ENCODE measurements around the gene MRM2.

The MRM2 gene

DNA sequence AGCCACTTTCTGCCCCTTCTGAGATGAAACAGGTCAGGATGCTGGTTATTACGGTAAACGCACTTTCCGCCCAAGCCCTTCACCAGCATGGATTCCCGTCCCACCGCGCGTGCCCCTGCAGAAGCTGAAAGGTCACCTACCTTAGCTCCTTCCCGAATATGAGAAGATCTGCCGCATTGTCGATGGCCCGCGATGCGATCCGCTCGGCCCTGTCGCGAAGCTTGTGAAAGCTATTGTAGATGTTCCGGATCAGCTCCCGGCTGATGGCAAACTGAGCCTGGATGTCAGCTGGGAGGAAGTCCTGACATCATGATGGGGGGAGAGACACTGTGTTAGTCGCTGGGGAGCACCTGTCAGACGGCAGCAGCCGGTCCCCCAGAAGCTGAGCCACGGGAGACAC, 22.2 kb upstream of the MRM2 start:
- no peak for DNase-seq

DNA sequence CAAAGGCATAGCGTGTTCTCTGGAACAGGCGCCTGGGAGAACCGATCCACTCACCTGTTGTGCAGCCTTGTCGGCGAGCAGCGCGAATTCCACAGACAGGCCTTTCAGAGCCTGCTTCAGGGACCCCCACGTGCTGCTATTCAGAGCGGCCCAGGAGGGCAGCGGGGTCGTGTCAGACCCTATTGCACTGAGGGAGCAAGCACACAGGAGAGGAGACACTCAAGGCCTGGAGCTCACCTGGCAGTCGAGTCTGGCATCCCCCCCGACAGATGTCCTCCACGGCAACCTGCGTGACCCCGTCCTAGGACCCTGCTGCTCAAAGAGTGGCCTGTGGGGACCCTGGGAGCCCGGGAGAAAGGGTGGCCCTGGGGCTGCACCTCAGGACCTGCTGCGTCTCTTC, 21.2 kb upstream of the MRM2 start:
- no peak for DNase-seq

DNA sequence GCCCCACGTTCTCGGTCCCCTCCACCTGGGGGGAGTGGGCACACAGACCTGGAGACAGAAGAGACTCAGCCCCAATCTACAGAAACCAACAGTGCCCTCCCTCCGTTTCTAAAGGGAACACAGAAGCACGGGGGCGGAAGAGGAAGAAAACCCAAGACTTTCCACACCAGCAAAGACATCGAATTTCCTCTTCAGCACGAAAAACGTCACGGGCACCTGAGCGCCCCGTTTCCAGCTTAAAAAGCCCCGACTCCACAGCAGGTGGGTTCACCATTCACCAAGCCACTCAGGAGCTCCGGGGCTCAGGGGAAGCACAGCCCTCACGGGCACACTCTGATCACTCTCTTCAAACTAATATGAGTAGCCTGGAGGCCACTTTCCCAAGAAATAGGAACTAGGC, 19.6 kb upstream of the MRM2 start:
- DNase-seq = no peak

DNA sequence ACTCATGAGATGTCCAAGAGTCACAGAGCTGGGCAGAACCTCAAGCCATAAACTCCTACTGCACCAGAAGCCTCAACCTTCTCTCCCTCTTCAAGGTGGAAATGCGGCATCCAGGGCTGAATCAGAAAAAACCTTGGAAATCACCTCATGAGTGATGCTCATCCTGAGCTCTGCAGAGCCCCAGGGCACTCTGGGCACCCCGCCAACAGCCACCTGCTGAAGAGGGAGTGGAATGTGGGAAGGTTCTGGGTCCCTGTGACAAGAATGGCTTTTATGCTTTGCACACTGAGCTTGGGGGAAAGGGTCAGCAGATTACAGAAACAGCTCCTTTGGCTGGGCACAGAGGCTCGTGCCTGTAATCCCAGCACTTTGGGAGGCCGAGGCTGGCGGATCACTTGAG, 18.8 kb upstream of the MRM2 start:
- DNase-seq = no peak

DNA sequence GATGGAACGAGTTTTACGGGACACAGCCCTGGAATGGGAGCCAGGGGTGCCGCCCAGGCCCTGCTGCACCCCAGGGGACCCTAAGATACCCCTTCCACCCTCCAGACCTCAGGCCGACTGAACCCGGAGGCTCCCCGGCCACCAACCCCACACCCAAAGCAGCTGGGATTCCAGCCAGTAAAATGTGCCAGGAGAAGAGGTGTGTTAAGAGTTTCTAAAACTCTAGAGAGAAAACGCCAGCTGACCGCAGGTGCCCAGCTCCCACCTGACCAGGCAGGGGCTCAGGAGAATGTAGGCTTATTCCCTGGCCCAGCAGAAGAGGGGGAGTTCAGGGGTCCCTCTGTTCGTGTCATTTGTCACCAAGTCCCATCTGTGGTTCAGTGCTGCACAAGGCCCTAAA, 17.5 kb upstream of the MRM2 start:
- no peak for DNase-seq

DNA sequence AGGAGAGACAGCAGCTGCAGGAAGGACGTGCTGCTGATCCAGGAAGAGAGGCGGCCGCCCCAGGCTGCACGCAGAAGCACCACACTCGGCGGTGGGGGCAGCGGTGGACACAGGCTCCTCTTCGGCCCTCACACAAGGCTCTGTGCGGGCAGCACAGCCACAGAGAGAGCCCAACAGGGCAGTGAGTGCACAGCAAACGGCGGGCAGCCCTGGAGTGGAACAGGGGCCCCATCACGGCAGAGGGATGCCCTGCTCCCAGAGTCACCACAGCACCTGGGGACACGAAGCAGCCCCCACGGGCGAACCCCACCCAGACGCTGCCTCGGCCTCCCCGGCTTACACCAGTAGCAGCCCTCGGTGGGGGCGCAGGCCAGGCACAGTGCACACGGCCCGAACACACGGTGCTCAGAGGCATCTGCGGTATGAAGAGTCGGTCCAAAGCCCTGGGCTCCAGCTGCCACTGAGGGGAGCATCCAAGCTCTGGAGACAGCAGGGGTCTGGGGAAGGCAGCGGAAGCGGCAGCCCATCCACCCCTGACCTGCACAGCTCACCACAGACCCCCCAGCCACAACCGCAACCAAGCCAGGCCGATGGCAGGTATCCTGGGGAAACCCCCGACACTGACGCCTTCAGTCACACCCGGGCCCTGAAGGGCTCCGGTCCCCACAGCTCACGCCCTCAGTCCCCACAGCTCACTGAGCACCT, 16.8 kb upstream of the MRM2 start:
- DNase-seq = no peak

DNA sequence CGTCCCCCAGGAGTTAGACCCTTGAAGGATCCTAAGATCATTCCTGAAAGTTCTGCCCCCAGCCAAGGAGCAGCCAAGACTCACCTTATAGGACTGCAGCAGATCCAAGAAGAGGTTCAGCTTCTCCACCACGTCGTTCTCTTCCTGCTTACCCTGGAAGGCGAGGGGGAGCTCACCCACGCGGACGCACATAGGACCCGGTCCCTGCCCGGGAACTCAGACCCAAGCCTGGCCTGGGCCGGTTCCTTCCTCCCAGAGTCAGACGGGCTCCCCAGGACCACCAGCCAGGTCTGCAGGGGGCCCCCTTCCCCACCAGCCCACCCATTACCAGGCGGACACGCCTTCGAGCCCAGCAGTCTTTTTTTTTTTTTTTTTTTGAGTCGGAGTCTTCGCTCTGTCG, 15.6 kb upstream of the MRM2 start:
- DNase-seq = no peak

DNA sequence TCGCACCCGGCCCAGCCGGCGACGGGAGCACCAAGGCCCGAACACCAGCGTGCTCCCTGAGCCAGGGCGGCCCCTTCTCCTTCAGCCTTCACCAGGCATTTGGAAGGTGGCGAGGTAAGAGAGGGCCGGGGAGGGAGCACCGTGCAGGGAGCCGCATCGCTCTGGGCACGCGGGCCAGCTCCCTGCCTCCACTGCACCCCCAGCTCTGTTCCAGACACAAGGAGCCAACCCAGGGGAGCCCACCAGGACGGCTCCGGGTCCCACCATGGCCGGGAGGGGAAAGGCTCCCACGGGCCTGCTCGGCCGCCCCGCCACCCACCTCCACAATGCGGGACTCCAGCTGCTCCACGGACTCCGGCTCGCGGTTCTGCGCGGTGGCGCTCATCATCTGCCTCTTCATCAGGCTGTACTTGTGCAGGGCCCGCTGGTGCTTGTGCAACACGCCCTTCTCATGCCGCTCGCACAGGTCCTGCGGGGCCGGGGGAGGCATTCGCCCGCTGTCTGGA, 15.1 kb upstream of the MRM2 start:
- no peak for DNase-seq

DNA sequence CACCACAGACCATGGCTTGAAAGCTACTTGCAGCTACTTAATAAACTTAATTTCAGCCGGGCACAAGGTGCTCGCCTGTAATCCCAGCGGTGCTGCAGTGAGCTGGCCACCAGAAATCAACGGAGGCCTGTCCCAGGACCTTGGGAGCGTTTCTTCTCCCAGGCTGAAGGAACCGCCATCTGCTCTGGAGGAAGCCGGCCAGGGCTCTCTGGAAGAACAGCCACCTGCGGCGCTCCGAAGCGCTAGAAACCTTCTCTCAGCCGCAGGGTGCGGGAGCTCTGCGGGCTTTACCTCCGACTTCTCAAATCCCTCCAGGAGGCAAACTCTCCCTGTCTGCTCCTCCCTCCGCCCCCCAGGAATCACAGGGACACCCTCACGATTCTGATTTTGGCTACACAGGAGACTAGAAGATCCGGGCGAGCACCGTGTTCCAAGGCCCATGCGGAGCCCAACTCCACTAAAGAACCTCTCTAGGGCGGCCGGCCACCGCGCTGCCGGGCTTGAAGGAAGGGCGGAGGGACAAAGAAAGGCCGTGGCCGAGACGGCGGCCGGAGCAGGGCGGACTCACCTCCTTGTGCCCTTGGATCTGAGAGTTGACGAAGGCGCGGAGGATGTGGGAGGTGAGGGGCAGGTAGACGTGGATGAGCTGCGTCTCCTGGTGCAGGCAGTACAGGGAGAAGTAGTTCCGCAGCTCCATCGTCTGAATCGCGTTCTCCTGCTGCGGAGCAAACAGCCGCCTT, 14.5 kb upstream of the MRM2 start:
- no peak for DNase-seq

DNA sequence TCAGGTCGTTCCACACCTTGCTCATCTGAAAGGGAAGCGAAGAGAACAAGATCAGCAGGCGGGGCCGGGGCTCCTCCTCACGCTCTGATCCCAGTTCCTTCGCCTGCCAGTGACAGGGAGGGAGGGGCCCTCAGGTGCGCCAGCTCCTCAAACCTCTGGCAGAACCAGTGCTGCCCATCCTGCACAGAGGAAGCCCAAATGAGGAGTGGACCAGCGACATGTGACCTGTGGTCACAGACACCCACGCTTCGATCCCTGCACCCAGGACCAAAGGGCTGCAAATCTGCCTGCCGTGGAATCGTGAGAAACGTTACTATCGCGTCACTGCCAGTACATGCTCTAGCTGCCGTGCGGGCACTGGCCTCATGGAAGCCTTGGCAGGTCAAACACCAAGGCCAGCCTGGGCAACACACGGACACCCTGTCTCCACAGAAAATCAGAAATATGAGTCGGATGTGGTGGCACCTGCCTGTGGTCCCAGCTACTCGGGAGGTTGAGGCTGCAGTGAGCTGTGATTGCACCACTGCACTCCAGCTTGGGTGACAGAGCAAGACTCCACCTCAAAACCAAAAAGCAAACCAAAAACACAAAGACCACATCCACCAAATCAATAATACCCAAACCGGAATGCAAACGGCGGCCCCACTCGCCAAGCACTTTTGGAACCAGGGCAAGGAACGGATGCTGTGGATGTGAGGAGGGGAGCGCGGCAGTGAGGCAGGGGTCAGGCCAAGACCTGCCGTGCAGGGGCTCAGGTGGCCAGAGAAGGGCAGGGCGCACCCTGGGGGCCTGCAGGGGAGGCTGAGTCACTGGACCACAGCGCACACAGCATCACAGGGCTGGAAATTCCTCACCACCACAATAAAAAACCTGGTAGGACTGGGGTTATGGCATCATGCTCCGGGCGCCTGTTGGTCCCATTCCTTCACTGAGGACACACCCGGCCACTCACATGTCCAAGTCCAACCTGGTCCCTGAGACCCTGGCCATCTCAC, 13.4 kb upstream of the MRM2 start:
- no peak for DNase-seq

DNA sequence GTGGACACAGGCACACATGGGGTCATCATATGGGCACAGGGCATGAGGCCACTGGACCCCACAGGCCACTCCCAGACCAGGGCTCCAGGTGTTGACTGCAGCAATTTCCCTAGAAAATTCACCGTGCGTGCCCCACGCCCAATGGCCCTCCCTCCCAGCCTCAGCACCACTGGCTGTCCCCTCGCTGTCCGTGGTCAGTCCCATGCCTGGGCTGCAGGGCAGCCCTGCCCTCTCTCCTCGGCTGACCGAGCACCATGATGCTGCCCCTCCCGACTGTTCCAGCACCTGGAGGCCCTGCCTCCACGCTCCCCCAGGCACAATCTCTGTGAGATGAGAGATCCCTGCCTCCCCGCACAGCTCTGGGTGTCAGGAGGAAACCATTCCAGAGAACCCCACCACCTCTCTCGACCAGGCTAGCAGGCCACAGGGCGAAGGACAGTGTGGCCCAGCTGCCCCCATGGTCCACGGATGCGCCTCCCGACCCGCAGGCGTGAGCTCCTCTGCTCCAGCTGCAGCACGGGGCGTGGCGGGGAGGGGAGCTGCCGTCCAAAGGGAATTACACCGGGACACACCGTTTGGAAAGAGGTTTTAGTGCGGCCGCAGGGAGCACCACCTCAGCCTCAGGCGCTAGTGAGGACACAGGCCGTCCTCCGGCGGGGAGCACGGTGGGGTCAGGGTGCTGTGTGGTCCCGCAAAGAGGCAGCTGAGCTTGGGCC, 12.6 kb upstream of the MRM2 start:
- no peak for DNase-seq

DNA sequence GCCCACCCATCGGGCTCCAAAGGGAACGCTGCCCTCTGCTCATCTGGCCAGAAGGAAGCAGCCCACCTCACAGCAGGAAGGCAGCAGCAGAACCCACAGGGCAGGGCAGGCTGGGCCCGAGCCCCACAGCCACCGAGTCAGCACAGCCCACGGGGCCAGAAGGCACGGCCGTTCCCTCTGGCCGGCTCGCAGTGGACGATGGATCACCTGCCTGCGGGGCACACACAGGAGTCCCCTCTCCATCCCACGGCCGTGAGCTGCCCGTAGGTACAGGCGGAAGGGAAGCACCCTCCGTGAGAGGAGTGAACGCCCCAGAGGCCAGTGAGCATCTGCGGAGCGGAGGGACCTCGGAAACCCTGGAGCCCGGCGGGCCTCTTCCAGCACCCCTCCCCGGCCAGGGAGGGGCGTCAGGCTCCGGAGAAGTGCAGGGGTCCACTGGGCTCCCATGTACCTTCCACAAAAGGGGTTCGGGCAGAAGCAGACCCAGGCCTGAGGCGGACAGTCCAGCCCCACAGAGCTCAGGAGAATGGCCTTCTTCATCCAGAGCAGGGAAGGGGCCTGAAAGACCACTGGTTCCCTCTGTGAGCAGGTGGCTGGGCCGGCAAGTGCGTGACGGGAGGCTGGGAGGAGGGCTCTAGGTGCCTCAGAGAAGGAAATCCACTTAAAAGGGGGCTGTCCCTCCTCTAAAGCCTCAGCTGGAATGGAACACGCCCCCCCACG, 11.7 kb upstream of the MRM2 start:
- no peak for DNase-seq

DNA sequence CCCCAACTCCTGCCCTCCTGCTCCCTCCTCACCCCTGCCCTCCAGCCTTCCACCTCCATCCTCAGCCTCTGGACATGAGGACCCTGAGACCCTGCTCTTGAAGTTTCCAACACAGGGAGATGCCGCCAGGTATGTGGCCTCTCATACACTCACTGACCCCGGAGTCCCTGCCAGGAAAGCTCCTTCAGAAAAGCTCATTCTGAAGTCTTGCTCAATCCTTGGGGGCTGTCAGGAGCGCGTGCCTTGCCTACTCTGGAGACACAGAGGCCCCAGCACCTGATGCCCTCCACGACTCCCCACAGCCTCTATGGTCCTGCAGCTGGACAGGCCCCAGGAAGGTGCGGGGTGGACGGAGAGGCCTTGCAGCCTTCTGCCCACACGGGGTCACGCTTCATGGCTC, 11.0 kb upstream of the MRM2 start:
- no peak for DNase-seq

DNA sequence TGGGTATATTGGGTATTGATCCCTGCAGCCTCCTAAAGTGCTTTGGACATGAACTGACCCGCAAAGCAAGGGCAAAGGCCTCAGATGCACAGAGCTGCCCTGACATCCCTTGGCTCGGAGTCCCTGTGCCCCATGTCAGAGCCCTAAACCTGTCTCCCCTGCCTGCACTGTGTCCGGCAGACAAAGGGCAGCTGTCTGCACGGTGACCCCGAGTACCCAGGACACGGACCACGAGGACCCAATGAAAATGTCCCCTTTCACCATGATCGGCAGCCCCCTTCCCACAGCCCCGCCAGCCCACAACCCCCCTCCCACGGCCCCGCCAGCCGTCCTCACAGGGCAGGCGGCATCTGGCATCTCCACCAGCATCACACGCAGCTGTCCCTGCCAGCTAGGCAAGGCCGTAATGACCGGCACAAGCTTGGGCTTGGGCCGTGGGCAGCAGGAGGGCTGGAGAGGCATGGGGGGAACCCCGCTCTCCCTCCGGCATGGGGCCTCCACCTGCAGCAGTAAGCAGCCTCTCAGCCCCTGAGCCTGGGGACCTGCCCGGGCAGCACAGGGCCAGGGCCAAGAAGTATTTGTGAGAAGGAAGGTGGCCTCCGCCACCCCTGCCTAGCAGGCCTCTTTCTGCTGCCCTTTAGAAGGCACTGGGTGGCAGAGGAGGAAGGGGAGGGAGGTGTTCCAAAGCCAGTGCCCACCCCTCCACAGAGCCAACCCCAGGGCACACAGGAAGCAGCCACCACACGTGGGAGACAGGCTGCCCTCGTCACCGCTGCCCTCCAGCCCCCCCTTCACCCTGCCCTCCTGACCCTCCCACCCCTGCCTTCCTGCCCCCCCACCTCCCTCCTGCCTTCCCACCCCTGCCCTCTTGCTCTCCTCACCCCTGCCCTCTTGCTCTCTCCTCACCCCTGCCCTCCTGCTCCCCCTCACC, 10.1 kb upstream of the MRM2 start:
- DNase-seq = no peak

DNA sequence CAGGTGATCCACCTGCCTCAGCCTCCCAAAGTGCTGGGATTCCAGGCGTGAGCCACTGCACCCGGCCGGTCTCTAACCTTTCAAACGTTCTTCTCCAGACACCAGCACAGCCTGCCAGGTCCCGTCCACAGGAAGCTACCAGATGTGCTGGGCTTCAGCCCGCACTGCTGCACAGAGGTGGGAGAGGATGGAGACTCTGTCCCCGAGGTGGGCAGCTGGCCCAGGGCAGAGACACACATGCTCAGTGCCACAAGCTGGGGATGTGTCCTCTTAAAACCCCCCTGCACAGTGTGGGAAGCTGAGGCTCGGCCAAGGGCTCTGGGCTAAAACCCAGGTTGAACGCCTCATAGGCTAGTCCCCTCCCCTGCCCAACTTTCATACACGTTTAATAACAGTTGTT, 9.4 kb upstream of the MRM2 start:
- DNase-seq = no peak

DNA sequence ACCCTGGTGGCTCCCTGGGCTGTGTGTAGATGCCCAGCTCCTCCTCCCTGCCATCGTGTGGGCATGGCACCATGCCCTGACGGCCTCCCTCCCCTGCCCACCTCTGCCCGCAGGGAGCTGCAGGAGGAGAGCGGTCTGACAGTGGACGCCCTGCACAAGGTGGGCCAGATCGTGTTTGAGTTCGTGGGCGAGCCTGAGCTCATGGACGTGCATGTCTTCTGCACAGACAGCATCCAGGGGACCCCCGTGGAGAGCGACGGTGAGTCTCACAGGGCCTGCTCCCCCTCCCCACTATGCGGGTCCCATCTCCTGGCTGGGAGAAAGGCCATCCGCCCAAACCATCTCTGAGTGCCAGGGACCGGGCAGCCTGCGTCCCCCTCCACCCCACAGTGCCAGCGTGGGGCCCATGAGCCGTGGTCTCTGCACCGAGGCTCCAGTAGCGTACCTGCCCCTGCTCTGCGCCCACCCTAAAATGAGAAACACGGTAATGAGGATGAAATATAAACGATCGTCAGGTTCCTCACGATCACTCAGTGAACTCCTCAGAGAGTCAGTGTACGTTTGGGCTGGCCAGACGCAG, 7.8 kb upstream of the MRM2 start:
- no peak for DNase-seq

DNA sequence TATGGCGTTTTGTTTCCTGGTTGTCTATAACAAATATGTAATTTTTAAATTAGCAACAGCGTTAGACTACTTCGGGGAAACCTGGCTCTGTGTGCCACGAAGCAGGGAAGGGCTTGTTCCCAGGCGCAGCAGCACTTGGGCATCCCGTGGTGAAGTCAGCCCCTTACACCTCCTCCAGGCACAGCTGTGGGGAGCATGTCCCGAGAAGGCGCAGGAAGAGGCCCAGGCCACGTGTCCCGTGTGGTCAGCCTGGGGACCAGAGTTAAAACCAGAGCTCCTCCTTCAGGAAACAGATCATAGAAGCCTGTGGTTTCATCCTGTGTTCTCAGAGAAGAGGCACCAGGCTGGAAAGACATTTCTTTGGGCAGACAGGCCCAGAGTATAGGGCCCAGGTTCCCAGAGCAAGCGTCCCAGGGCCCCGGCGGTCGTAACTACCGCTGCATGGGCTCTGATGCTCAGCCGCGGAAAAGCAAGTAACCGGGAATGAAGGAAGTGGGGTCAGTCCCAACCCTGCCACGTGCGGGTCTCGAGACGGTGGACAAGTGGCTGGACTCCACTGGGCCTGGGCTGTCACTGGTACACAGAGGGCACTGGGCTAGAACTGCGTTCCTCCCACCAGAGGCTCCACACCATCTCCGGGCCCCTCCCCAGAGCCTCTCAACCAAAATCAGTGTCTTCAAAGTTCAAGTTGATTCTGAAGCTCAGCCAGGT, 7.1 kb upstream of the MRM2 start:
- DNase-seq = no peak

DNA sequence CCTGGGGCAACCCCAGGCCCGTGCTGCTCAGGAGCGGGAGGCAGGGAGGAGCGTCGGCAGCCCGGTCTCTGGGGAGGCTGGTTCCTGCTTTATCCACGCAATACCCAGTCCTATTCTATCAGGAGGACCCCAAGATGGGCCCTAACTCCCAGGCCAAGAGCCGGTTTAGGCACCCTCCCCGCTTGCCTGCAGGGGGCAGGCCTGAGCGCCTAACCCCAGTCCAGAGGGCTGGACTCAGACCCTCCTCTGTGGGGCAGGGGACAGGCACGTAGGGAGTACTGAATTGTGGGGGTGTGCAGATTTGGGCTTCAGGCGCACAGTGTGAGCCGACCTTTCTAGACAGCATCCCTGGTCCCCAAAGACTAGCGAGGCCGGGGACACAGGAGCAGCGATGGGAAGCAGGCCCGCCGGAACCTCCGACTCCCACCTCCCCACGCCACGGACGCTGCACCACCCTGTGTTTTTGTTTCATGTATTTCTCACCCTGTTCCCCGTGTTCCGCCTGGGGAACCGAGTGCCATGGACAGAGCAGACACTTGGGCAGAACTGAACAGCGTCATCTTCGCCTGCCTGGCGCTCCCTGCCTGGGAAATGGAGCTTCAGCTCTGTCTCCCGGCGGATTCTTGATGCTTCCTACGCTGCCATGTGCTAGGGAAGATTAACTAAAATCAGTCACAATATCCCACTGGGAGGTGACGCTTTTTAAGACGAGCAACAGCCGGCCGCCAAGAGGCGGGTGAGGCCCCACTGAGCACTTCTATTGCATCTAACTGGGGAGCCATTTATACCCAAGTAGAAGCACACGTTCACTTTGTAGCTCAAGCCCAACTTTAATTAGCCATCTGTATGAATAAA, 5.4 kb upstream of the MRM2 start:
- no peak for DNase-seq
